ENCODE results near the gene TBC1D14. TPM values are rescaled to one million over a fixed set of nuclear protein-coding genes. Genes with fewer than 3 reads are reported as not detected.

The TBC1D14 gene
- total RNA-seq, 1 donor from 2014 or later, result 103 TPM

- Histone ChIP-seq H3K36me3 (ENCODE audit: control insufficient read depth, insufficient read depth, low read length) (peaks cover 2% of the 10 kb centered on the region), H3K27me3 (ENCODE audit: control insufficient read depth, insufficient read depth, low read length) (no peaks in the 10 kb centered on the region), H3K4me3 (ENCODE audit: low read depth, low read length) (no peak overlapping the region)
- FAIRE-seq, result peak; percentile 23
- peak; percentile 99 for TF ChIP-seq CTCF (IDR thresholded peaks at IDR 0.05; ENCODE audit: insufficient read depth, low read length, severe bottlenecking)
- DNase-seq (ENCODE audit: low read depth), result peak; percentile 76
These were observed 161.3 kb downstream of the TBC1D14 start for GRCh38 chr4:7070729-7071511.

DNA sequence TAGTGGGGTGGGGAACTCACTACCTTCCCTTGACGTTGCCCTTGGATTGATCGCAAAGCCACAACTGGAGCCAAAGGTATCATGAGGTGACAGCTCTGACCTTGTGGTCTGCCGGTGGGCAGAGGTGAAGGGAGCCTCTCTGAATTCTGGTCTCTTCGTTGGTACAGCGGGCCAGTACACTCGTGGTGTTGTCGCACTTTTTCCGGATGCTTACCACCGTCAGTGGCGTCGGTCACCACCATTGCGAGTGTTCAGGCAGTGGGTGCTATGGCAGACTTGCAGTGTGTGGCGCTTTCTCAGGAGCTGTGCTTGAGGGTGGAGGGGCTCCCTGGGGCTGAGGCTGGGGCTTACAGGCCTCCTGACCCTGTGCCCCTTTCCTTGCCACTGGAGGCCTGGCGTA, 163.4 kb downstream of the TBC1D14 start:
- no peak overlapping the region for H3K4me3 ChIP-seq (ENCODE audit: low read depth, low read length)
- no peak for TF ChIP-seq CTCF (IDR thresholded peaks at IDR 0.05; ENCODE audit: insufficient read depth, low read length, severe bottlenecking)
- no peaks in the 10 kb centered on the region for H3K36me3 ChIP-seq (ENCODE audit: control insufficient read depth, insufficient read depth, low read length)
- H3K27me3 ChIP-seq (ENCODE audit: control insufficient read depth, insufficient read depth, low read length), result no peaks in the 10 kb centered on the region
- no peak for DNase-seq (ENCODE audit: low read depth)
- no peak for FAIRE-seq

- Histone ChIP-seq H3K4me3 (ENCODE audit: low read depth, low read length) (no peak overlapping the region), H3K27me3 (ENCODE audit: control insufficient read depth, insufficient read depth, low read length) (no peaks in the 10 kb centered on the region), H3K36me3 (ENCODE audit: control insufficient read depth, insufficient read depth, low read length) (no peaks in the 10 kb centered on the region)
- TF ChIP-seq CTCF (IDR thresholded peaks at IDR 0.05; ENCODE audit: insufficient read depth, low read length, severe bottlenecking), result no peak
- FAIRE-seq (no peak), DNase-seq (ENCODE audit: low read depth) (peak; percentile 60)
These were observed 164.1 kb downstream of the TBC1D14 start for GRCh38 chr4:7073526-7074390.

DNA sequence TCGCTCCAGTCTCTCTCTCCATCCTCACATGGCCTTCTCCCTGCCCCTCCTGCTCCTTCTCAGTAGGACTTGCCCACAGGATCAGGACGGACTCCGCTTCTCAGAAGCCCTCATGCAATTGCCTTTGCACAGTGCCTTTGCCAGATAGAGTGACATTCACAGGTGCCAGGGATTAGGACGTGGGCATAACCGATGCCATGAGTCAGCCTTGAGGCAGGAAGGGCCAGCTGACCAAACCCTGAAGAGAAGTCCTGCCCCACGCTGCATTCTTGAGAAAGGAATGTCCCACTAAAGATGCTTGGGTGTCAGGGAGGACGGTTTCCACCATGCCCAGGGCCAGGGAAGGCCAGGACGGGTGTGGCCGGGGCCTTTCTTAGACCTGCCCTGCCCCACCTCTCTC, 164.8 kb downstream of the TBC1D14 start:
- DNase-seq (ENCODE audit: low read depth) (no peak), FAIRE-seq (no peak)
- no peak for TF ChIP-seq CTCF (IDR thresholded peaks at IDR 0.05; ENCODE audit: insufficient read depth, low read length, severe bottlenecking)
- Histone ChIP-seq H3K27me3 (ENCODE audit: control insufficient read depth, insufficient read depth, low read length) (no peaks in the 10 kb centered on the region), H3K4me3 (ENCODE audit: low read depth, low read length) (no peak overlapping the region), H3K36me3 (ENCODE audit: control insufficient read depth, insufficient read depth, low read length) (no peaks in the 10 kb centered on the region)

GRCh38 chr4:7075962-7076695, 166.5 kb downstream of the TBC1D14 start:
- no peak for DNase-seq (ENCODE audit: low read depth)
- no peak for FAIRE-seq
- no peak for TF ChIP-seq CTCF (IDR thresholded peaks at IDR 0.05; ENCODE audit: insufficient read depth, low read length, severe bottlenecking)

More at GRCh38 chr4:7075962-7076695, 166.5 kb downstream of the TBC1D14 start:
- no peaks in the 10 kb centered on the region for H3K27me3 ChIP-seq (ENCODE audit: control insufficient read depth, insufficient read depth, low read length)
- no peak overlapping the region for H3K4me3 ChIP-seq (ENCODE audit: low read depth, low read length)
- no peaks in the 10 kb centered on the region for H3K36me3 ChIP-seq (ENCODE audit: control insufficient read depth, insufficient read depth, low read length)
